Measurements from ENCODE around the gene MGLL.

DNA sequence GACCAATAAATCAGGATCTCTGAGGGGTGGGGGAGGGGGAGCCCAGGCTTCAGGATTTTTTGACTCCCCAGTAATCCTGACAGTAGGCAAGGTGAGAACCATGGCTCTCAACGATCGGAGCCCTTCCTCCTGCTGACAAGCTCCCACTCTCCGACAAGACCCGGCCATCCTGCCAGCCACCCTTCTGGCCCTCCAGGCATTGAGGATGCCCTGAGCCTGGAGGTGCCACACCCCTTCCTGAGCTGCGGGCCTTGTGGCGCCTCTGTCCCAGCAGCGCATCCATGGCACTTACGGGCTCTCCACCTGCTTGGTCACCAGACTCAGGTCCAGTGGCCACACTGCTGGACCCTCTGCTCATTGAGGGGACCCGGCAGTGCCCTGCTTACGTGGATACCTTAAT lies 46.0 kb downstream of the MGLL start:
- TF ChIP-seq, protein P1, sequence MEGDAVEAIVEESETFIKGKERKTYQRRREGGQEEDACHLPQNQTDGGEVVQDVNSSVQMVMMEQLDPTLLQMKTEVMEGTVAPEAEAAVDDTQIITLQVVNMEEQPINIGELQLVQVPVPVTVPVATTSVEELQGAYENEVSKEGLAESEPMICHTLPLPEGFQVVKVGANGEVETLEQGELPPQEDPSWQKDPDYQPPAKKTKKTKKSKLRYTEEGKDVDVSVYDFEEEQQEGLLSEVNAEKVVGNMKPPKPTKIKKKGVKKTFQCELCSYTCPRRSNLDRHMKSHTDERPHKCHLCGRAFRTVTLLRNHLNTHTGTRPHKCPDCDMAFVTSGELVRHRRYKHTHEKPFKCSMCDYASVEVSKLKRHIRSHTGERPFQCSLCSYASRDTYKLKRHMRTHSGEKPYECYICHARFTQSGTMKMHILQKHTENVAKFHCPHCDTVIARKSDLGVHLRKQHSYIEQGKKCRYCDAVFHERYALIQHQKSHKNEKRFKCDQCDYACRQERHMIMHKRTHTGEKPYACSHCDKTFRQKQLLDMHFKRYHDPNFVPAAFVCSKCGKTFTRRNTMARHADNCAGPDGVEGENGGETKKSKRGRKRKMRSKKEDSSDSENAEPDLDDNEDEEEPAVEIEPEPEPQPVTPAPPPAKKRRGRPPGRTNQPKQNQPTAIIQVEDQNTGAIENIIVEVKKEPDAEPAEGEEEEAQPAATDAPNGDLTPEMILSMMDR (conservative IDR thresholded peaks at IDR 0.05), result no peak
- no peak for TF ChIP-seq ZFX (IDR thresholded peaks at IDR 0.05)

All from C4-2B (cell line).